IMR-90 (cell line): Measurements from ENCODE around the gene ESYT3. TPM values are rescaled to one million over a fixed set of nuclear protein-coding genes. Genes with fewer than 3 reads are reported as not detected.

Experiments
- ATAC-seq: fragments of 200-7000 bp; cut with Tn5 transposase; 2 replicates; pipeline ENCODE4 v1.9.1; 2020; ENCODE audit warnings: low read depth, mild to moderate bottlenecking, moderate library complexity
- BruUV-seq: library from RNA; stranded (reverse); fragments of 400-500 nt; replicated peaks from 2 replicates; lab custom pipeline; 2021; lab: Mats Ljungman, UMichigan
- CTCF ChIA-PET: fragments of 300-600 bp; formaldehyde crosslinking; extraction: SDS; loops from one replicate; lab custom pipeline; 2021; ENCODE audit warnings: antibody characterized with exemption; lab: Yijun Ruan, JAX
- POLR2A ChIA-PET: fragments of 300-600 bp; sonication (Branson Sonifier 250); formaldehyde crosslinking; loops from one replicate; lab custom pipeline; 2022; ENCODE audit warnings: antibody characterized with exemption; ENCODE audit not compliant: unreplicated experiment; lab: Charles Lee
- DNase-seq: peaks from one replicate; pipeline ENCODE4 v3.0.0; 2013
- H2AFZ ChIP-seq: replicated peaks from 2 replicates; pipeline ENCODE3; 2013; ENCODE audit warnings: low read length, mild to moderate bottlenecking; ENCODE audit not compliant: poor library complexity
- H2AK5ac ChIP-seq: 2 replicates; pipeline ENCODE4 v1.6.1; 2013; ENCODE audit warnings: low read depth, low read length, inconsistent platforms
- H2AK9ac ChIP-seq: replicated peaks from 2 replicates; pipeline ENCODE3; 2013; ENCODE audit warnings: mild to moderate bottlenecking, low read depth, low read length, moderate library complexity; ENCODE audit not compliant: poor library complexity
- H2BK120ac ChIP-seq: 2 replicates; pipeline ENCODE4 v1.6.1; 2013; ENCODE audit warnings: low read depth, low read length, inconsistent platforms
- H2BK15ac ChIP-seq: 3 replicates; pipeline ENCODE4 v1.6.1; 2013; ENCODE audit warnings: low read depth, low read length, inconsistent platforms
- H2BK20ac ChIP-seq: 2 replicates; pipeline ENCODE4 v1.6.1; 2013; ENCODE audit warnings: low read depth, mild to moderate bottlenecking, inconsistent platforms, low read length, moderate library complexity
- H2BK5ac ChIP-seq: 2 replicates; pipeline ENCODE4 v1.6.1; 2013; ENCODE audit warnings: mild to moderate bottlenecking, low read depth, low read length, inconsistent platforms; ENCODE audit not compliant: poor library complexity, severe bottlenecking
- H3K14ac ChIP-seq: replicated peaks from 2 replicates; pipeline ENCODE4 v1.6.1; 2013; ENCODE audit warnings: low read depth, low read length, inconsistent platforms
- H3K18ac ChIP-seq: 2 replicates; pipeline ENCODE4 v1.6.1; 2013; ENCODE audit warnings: low read depth, low read length, control low read depth
- H3K23ac ChIP-seq: 2 replicates; pipeline ENCODE4 v1.6.1; 2013; ENCODE audit warnings: low read depth, low read length, inconsistent platforms
- H3K27ac ChIP-seq: 2 replicates; pipeline ENCODE4 v1.5.1; 2013; ENCODE audit warnings: mild to moderate bottlenecking, control low read depth, low read length; ENCODE audit not compliant: insufficient read depth
- H3K27me3 ChIP-seq: 2 replicates; pipeline ENCODE4 v1.6.1; 2013; ENCODE audit warnings: low read length; ENCODE audit not compliant: control insufficient read depth, insufficient read depth
- H3K36me3 ChIP-seq: 2 replicates; pipeline ENCODE4 v1.6.1; 2013; ENCODE audit warnings: low read length, mixed read lengths; ENCODE audit not compliant: control insufficient read depth, insufficient read depth
- H3K4ac ChIP-seq: 2 replicates; pipeline ENCODE4 v1.6.1; 2013; ENCODE audit warnings: low read depth, low read length, inconsistent platforms
- H3K4me1 ChIP-seq: 2 replicates; pipeline ENCODE4 v1.6.1; 2013; ENCODE audit warnings: low read length, mixed read lengths; ENCODE audit not compliant: control insufficient read depth, insufficient read depth
- H3K4me2 ChIP-seq: 2 replicates; pipeline ENCODE4 v1.6.1; 2013; ENCODE audit warnings: low read depth, mild to moderate bottlenecking, control low read depth, low read length, moderate library complexity
- H3K4me3 ChIP-seq: 2 replicates; pipeline ENCODE4 v1.5.1; 2013; ENCODE audit warnings: low read depth, mild to moderate bottlenecking, control low read depth, low read length, moderate library complexity; ENCODE audit not compliant: insufficient read depth
- H3K56ac ChIP-seq: 2 replicates; pipeline ENCODE4 v1.6.1; 2013; ENCODE audit warnings: low read length, inconsistent platforms; ENCODE audit not compliant: insufficient read depth; ENCODE audit errors: extremely low read depth
- H3K79me1 ChIP-seq, 2 experiments: 2 replicates each; pipeline ENCODE4 v1.6.1; 2013; ENCODE audit warnings: low read length in 2 of 2, inconsistent platforms in 1 of 2, low read depth in 1 of 2
- H3K9ac ChIP-seq: 2 replicates; pipeline ENCODE4 v1.6.1; 2013; ENCODE audit warnings: low read depth, low read length, control low read depth
- H3K9me1 ChIP-seq: 2 replicates; pipeline ENCODE4 v1.6.1; 2013; ENCODE audit warnings: low read length, inconsistent platforms; ENCODE audit not compliant: insufficient read depth
- H3K9me3 ChIP-seq: 2 replicates; pipeline ENCODE4 v1.6.1; 2013; ENCODE audit warnings: low read length; ENCODE audit not compliant: control insufficient read depth, insufficient read depth
- H4K20me1 ChIP-seq: 2 replicates; pipeline ENCODE4 v1.6.1; 2013; ENCODE audit warnings: low read length, inconsistent platforms; ENCODE audit not compliant: insufficient read depth
- H4K5ac ChIP-seq: 2 replicates; pipeline ENCODE4 v1.6.1; 2013; ENCODE audit warnings: mild to moderate bottlenecking, low read depth, low read length, control low read depth
- H4K8ac ChIP-seq, 2 experiments: 2 replicates each; pipeline ENCODE4 v1.6.1; 2013; ENCODE audit warnings: low read depth in 2 of 2, low read length in 2 of 2, control low read depth in 1 of 2, inconsistent platforms in 1 of 2
- H4K91ac ChIP-seq: 2 replicates; pipeline ENCODE4 v1.6.1; 2013; ENCODE audit warnings: low read depth, low read length, inconsistent platforms; ENCODE audit not compliant: insufficient read depth
- BHLHE40 ChIP-seq: fragments of 150-350 bp; IDR thresholded peaks from 2 replicates; pipeline ENCODE4 v1.6.1; 2016; ENCODE audit warnings: mild to moderate bottlenecking, low read depth, low read length
- ELK1 ChIP-seq: fragments of 150-350 bp; IDR thresholded peaks from 2 replicates; pipeline ENCODE4 v1.6.1; 2016; ENCODE audit warnings: low read depth, mild to moderate bottlenecking, low read length, moderate library complexity, borderline replicate concordance
- MAFK ChIP-seq: IDR thresholded peaks from 2 replicates; pipeline ENCODE4 v1.6.1; 2012; ENCODE audit warnings: low read depth, low read length, improper control_type of control experiment
- NFE2L2 ChIP-seq: fragments of 150-350 bp; IDR thresholded peaks from 2 replicates; pipeline ENCODE4 v1.6.1; 2016; ENCODE audit warnings: low read depth, mild to moderate bottlenecking, low read length
- SMC3 ChIP-seq: fragments of 150-350 bp; IDR thresholded peaks from 2 replicates; pipeline ENCODE4 v1.6.1; 2016; ENCODE audit warnings: low read depth, mild to moderate bottlenecking, antibody characterized with exemption, low read length, moderate library complexity
- USF2 ChIP-seq: fragments of 150-350 bp; IDR thresholded peaks from 2 replicates; pipeline ENCODE4 v1.6.1; 2017; ENCODE audit warnings: mild to moderate bottlenecking, antibody characterized with exemption, low read length, low read depth
- WGBS, 2 experiments: methylation state at CpG; one replicate each; pipeline versions ENCODE4 v1.1.5 to v1.1.7; 2013; ENCODE audit warnings: missing lambda C conversion rate in 2 of 2; ENCODE audit not compliant: insufficient read length in 1 of 2; ENCODE audit errors: extremely low coverage in 2 of 2; 5-methylcytosine and 5-hydroxymethylcytosine counted together
- dilution Hi-C: fragments of 300-500 bp; cut with HindIII; formaldehyde crosslinking; loops from one replicate; pipeline ENCODE4 v1.14.3; 2018; ENCODE audit warnings: low sequenced_read_pairs; ENCODE audit not compliant: unreplicated experiment
- in situ Hi-C: fragments of 300-500 bp; cut with MboI; formaldehyde crosslinking; loops from 3 replicates; pipeline ENCODE4 v1.14.3; 2019; ENCODE audit warnings: low sequenced_read_pairs, inconsistent platforms, mixed read lengths
- intact Hi-C: fragments of 100-400 bp; cut with micrococcal nuclease; formaldehyde crosslinking; loops from 2 replicates; pipeline ENCODE4 v1.10.0; 2022
- polyA plus RNA-seq, 3 experiments: library from polyadenylated mRNA; depleted of rRNA; stranded (reverse); fragments of >200 nt; gene quantifications; 2 replicates each; pipeline ENCODE4 v1.2.3, GENCODE V29; 2012; ENCODE audit warnings: low replicate concordance in 1 of 3
- total RNA-seq: library from RNA; depleted of rRNA; stranded (reverse); fragments of >200 nt; gene quantifications from 2 replicates; pipeline ENCODE4 v1.2.3, GENCODE V29; 2012

The ESYT3 gene
- total and polyA plus RNA-seq, 2 of the 4 experiments (the other 2 are of a cell fraction): under 0.01 to 0.02 TPM

GRCh38 chr3:138451595-138452162 lies 17.3 kb downstream of the ESYT3 start:
- Histone ChIP-seq H4K20me1 (no peaks in the 10 kb centered on the region), H2AK5ac (no peak overlapping the region), H3K9me1 (no peaks in the 10 kb centered on the region), H3K79me1 (no peaks in the 10 kb centered on the region), H4K8ac (no peak overlapping the region), H4K5ac (no peak overlapping the region), H3K4ac (no peak overlapping the region), H3K36me3 (no peaks in the 10 kb centered on the region), H3K56ac (no peak overlapping the region), H2BK5ac (no peak overlapping the region), H3K4me3 (no peak overlapping the region), H3K18ac (no peak overlapping the region), H3K4me1 (no peaks in the 10 kb centered on the region), H2BK120ac (no peak overlapping the region), H3K27me3 (peaks cover 13% of the 10 kb centered on the region; the same call in 1 of the 2 replicates), H2BK15ac (no peak overlapping the region), H2AFZ (no peak overlapping the region), H3K9me3 (no peaks in the 10 kb centered on the region), H3K4me2 (no peak overlapping the region), H3K9ac (no peak overlapping the region), H4K91ac (no peak overlapping the region), H3K14ac (no peak overlapping the region), H3K27ac (no peak overlapping the region), H2BK20ac (no peak overlapping the region), H2AK9ac (no peak overlapping the region), H3K23ac (no peak overlapping the region)
- intact Hi-C loops (no loop called here), dilution Hi-C loops (no loop called here), in situ Hi-C loops (no loop called here)
- WGBS, 2 experiments: 86% methylated on average over 22 of the region's 43 CpGs; no CpG with 5 or more reads in 1 of the 2 experiments
- no peak for TF ChIP-seq MAFK
- TF ChIP-seq NFE2L2: no peak
- TF ChIP-seq BHLHE40: no peak
- no peak for TF ChIP-seq ELK1
- TF ChIP-seq USF2: no peak
- TF ChIP-seq SMC3: no peak
- ChIA-PET POLR2A (no interaction called here), CTCF (interaction anchor here (0.5 to 1.5 kb wide), 2 partner anchors 28 to 250 kb away, joined by 3 read pairs; no protein-coding TSS in a partner anchor)
- ATAC-seq (no peak), DNase-seq (no peak)
- BruUV-seq: no TSS peak
